Sigmoid colon (tissue), 3 donors: Measurements from ENCODE around the gene PLOD2.

Experiments
- POLR2A ChIP-seq, 2 donors: fragments of 450-650 bp; IDR thresholded peaks; one replicate each; pipeline ENCODE4 v1.6.1; 2016; ENCODE audit warnings: antibody characterized with exemption in 2 of 2, mild to moderate bottlenecking in 2 of 2, moderate library complexity in 2 of 2
- TF ChIP-seq, protein P1 (sequence below), 4 experiments: fragments of 450-650 bp in 3 of 4; fragments of 200-600 bp in 1 of 4; IDR thresholded peaks; one replicate each; pipeline ENCODE4 v1.5.1; 2016 to 2019; ENCODE audit warnings: antibody characterized with exemption in 4 of 4, mild to moderate bottlenecking in 3 of 4, moderate library complexity in 2 of 4

DNA sequence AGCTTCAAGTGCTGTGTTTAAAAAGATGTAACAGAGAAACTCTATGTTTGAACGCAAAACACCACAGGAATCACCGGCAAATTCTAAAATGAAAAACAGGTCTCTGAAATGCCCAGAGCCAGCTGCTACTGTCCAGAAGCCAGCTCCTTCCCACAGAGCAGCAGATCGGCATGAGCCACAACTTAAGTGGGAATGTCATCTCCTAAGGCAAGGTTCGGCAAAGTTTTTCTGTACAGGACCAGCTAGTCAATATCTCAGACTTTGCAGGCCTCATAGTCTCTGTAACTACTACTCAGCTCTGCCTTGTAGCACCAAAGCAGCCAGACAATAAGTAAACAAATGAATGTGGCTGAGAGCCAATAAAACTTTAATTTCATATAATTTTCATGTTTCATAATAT lies 4.9 kb downstream of the PLOD2 start:
- TF ChIP-seq, protein P1, sequence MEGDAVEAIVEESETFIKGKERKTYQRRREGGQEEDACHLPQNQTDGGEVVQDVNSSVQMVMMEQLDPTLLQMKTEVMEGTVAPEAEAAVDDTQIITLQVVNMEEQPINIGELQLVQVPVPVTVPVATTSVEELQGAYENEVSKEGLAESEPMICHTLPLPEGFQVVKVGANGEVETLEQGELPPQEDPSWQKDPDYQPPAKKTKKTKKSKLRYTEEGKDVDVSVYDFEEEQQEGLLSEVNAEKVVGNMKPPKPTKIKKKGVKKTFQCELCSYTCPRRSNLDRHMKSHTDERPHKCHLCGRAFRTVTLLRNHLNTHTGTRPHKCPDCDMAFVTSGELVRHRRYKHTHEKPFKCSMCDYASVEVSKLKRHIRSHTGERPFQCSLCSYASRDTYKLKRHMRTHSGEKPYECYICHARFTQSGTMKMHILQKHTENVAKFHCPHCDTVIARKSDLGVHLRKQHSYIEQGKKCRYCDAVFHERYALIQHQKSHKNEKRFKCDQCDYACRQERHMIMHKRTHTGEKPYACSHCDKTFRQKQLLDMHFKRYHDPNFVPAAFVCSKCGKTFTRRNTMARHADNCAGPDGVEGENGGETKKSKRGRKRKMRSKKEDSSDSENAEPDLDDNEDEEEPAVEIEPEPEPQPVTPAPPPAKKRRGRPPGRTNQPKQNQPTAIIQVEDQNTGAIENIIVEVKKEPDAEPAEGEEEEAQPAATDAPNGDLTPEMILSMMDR (IDR thresholded peaks at IDR 0.05): no peak
- no peak for TF ChIP-seq POLR2A (IDR thresholded peaks at IDR 0.05)
